Retinal pigment epithelial cell (primary cell): ENCODE results near the gene TMEM207.

Source experiments
- DNase-seq: peaks from one replicate; pipeline ENCODE4 v3.0.0-alpha.2; 2010; ENCODE audit warnings: low read depth
- H3K4me3 ChIP-seq: 2 replicates; pipeline ENCODE4 v1.5.1; 2011; ENCODE audit warnings: mild to moderate bottlenecking, low read length, control low read depth, moderate library complexity
- TF ChIP-seq, protein P1 (sequence below): conservative IDR thresholded peaks from 2 replicates; pipeline ENCODE4 v1.5.1; 2011; ENCODE audit warnings: low read depth, low read length, control low read depth, inconsistent platforms

The TMEM207 gene

DNA sequence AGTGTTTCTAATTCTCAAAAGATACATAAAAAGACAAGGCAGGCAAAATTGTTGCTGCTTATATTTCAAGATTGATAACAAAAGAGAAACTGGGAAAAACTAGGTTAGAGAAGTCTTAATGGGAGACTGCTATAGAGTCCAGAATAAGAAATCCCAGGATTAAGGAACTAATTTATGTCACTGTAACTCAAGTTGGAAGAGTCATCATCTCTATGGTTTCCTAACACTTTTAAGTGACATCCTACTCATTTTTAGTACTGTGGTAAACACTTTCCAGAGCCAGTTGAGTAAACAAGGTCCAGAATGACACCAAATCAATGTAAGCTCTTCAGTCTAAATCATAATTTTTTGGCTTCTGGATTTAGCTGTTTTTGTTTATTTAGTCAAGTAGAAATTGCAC is 53.7 kb downstream of the TMEM207 start:
- TF ChIP-seq, protein P1, sequence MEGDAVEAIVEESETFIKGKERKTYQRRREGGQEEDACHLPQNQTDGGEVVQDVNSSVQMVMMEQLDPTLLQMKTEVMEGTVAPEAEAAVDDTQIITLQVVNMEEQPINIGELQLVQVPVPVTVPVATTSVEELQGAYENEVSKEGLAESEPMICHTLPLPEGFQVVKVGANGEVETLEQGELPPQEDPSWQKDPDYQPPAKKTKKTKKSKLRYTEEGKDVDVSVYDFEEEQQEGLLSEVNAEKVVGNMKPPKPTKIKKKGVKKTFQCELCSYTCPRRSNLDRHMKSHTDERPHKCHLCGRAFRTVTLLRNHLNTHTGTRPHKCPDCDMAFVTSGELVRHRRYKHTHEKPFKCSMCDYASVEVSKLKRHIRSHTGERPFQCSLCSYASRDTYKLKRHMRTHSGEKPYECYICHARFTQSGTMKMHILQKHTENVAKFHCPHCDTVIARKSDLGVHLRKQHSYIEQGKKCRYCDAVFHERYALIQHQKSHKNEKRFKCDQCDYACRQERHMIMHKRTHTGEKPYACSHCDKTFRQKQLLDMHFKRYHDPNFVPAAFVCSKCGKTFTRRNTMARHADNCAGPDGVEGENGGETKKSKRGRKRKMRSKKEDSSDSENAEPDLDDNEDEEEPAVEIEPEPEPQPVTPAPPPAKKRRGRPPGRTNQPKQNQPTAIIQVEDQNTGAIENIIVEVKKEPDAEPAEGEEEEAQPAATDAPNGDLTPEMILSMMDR: no peak
- no peak overlapping the region for H3K4me3 ChIP-seq
- no peak for DNase-seq

DNA sequence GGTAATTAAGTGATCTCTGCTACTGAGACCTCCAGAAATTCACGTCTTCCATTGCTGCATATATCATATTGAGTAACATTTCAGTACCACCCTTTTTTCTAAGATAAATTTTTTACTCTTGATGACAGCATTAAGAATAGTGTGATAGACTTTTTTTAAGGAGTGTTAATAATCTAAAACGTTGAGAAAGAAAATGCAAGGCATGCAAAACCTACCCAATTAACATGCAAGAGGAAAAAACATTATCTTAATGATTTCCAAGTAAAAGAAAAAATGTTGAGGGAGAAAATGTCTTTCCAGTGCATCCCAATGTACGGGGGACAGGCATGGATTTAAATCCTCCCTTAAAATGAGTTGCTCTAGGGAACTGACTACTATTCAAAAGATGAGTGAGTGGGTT is 61.0 kb downstream of the TMEM207 start:
- H3K4me3 ChIP-seq: no peak overlapping the region
- no peak for DNase-seq
- TF ChIP-seq, protein P1: no peak

DNA sequence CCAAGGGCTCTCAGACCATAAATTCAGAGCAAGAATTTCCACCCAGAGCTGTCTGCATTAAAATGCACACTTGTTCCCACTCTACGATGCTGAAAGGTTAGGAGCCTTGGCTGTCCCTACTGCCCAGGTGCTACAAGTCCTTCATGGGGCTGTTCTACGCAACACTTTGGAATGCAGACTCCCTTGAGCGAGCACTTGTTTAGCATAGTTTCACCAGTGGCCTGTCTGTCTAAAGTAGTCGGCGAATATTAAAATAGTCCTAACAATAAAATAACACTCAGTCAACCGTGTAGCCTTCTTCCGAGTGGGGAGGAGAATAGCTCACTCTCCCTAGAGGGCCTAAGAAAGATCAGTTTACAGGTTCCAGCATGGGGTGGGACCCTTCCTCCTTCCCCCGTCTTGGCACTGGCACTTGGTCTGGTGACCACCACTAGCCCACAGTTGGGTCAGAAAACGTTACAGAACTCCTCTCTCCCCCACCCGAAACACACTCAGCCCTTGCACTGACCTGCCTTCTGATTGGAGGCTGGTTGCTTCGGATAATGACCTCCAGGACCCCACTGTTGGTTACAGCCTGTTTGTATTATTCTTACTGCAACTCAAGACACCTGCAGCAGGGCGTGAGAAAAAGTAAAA is 62.0 kb downstream of the TMEM207 start, which contains the start of gene CLDN16:
TSS of gene CLDN16 (plus strand) at position 586 of the 636 bp plus-strand sequence. CDS start 167 bp downstream, outside the sequence.
- DNase-seq: no peak
- no peak within 1 kb of the TSS for H3K4me3 ChIP-seq

DNA sequence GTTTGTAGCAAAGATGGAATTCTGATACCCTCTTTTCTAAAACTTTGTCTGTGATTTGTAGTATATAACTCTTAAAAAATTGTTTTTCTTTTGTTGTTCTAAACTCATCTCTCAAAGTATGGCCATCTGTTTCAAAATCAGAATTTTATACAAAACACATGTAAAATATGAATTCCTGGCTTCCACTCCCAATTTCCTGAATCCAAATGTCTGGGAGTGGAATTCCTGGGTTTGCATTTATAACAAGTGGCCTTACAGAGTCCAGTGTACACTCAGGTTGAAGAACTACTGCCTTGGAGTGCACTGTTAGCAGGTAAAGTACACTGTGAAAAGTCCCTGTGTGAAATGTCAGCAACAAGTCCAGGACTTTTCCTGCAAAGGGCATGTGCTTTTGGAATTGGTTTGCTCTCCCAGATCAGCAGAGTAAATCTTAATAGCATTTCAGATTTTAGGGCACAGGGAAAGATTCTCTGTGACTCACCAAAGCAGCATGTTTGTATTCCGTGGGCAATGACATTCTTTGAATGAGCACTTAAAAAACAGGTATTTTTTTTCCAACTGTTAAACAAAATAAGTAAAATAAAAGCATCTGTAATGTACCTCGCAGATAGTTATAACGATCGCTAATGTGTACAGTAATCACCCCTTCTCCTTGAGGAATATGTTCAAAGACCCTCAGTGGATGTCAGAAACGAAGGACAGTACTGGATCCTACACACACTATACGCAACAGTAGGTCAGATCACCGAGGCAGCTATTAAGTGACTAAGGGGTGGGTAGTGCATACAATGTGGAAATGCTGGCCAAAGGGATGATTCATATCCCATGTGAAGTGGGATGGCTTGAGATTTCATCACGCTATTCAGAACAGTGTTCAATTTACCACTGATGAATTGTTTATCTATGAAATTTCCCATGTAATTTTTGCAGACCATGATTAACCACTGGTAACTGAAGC is 63.7 kb downstream of the TMEM207 start:
- H3K4me3 ChIP-seq: peak overlapping the region; percentile 16
- DNase-seq: peak; percentile 79
- TF ChIP-seq, protein P1: no peak

More for the DNA sequence above, 62.0 kb downstream of the TMEM207 start, which contains the start of gene CLDN16:
- TF ChIP-seq, protein P1: no peak

DNA sequence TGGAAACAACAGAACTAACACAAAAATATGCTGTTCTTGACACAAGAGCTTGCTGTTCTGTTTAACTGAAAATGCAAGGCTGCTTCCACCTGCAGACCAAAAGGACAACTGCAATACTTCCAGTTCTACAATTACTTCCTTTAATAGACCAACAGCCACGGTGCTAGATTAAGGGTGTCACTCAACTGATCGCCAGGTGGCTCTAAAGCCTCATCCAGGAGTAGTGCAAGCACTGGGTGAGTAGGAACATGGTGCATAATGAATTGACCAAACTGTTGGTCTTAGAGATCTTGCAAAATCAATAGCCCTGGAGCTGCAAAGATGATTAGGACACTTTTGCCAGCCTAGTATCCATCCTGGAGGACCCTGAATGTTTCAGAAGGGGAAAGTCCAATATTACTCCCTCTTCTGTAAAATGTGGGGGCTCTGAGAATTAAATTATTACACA is 65.4 kb downstream of the TMEM207 start:
- TF ChIP-seq, protein P1: peak; percentile 61
- DNase-seq: no peak
- H3K4me3 ChIP-seq: no peak overlapping the region

DNA sequence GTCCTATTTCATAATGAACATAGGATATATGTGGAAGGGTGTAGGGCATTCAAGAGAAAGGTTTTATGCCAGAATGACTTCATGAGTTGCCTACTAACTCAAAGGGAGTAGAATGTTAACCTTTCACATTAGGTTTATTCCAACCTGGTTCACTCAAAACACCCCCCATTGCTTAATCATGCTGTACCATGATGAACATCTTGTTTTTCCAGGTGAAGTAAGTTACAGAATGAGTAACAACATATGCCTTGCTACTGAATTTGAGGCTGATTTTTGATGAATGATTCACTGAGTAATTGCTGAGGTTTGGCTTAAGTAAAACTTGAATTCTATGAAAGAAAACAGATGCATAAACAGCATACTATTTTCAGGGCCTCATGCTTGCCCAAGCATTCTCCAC is 67.6 kb downstream of the TMEM207 start:
- TF ChIP-seq, protein P1: no peak
- DNase-seq: no peak
- no peak overlapping the region for H3K4me3 ChIP-seq
